ENCODE results near the gene ZNF774.
"Not testable (repeated sequence)": the region's sequence is repeated elsewhere in the genome, so short reads cannot be mapped to it uniquely, and the experiment has no call there.

ZNF774 gene

DNA sequence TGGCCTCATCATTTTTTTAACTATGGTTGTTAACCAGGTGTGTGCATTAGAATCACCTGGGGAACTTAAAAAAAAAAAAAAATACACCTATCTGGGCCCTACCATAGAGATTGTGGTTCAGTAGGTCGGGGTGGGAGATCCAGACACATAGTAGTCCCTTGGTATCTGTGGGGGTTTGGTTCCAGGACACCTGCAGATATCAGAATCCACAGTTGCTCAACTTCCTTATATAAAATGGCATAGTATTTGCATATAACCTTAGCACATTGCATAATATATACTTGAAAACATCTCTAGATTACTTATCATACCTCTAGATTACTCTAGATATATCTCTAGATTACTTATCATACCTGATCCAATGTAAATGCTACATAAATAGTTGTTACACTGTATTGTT, 41.0 kb downstream of the ZNF774 start:
- no peak for DNase-seq

DNA sequence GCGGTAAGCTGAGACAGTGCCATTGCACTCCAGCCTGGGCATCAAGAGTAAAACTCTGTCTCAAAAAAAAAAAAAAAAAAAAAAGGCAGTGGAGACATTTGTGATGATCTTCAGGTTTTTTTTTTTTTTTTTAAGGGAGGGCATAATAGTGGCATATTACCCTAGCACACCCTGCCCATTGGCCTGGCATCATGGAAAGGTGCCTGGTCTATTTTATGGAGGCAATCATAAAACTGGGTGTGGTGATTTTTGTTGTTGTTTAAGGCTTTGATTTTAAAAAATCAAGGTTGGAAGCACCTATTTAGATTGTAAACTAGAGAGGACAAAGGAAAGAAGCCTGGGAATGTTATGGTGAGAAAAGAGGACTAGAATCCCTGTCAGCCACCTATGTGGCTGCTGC, 42.0 kb downstream of the ZNF774 start:
- no peak for DNase-seq

DNA sequence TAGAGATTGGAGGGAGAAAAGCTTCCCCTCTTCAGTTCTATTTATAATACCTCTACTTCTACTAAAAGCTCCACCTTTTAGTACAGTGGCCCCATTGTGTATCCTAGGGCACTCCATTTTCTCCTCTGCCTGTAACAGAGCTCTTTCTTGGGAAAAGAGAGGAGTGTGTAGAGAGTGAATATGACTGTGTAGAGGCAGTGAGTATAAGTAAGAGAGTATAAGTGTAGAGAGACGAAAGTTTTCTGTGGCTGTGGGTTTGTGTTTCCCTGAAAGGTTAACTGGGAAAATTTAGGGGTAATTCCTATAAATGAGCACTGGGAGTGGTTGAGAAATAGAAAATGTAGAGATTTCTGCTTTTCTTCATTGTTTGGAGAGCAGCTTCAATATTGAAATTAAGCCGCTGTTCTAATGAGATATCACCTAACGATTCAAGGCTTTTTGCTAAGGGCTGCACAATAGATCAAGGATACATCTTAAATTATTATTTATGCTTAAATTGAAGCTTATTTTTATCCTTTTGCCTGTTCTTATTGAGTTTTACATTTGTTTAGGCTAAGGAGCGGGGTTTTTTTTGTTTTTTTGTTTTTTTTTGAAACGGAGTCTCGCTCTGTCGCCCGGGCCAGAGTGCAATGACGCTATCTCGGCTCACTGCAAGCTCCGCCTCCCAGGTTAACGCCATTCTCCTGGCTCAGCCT, 42.8 kb downstream of the ZNF774 start:
- DNase-seq: no peak

DNA sequence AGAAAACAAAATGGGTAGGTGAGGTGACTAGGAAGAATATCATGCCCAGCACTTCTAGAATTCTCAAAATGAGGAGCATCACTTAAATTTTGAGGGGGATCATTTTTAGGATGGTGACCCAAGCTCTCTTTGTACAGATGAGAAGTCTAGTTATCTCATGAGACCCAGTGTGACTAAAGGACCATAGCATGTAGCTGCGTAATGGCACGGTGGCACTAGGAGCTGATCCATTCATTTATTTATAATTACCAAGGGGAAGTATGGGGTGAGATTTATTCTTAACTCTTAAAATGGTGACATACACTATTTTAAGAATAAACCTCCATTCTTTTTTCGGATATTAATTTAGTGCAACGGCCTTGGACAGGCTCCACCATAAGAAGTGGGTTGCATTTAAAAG, 44.2 kb downstream of the ZNF774 start:
- no peak for DNase-seq

DNA sequence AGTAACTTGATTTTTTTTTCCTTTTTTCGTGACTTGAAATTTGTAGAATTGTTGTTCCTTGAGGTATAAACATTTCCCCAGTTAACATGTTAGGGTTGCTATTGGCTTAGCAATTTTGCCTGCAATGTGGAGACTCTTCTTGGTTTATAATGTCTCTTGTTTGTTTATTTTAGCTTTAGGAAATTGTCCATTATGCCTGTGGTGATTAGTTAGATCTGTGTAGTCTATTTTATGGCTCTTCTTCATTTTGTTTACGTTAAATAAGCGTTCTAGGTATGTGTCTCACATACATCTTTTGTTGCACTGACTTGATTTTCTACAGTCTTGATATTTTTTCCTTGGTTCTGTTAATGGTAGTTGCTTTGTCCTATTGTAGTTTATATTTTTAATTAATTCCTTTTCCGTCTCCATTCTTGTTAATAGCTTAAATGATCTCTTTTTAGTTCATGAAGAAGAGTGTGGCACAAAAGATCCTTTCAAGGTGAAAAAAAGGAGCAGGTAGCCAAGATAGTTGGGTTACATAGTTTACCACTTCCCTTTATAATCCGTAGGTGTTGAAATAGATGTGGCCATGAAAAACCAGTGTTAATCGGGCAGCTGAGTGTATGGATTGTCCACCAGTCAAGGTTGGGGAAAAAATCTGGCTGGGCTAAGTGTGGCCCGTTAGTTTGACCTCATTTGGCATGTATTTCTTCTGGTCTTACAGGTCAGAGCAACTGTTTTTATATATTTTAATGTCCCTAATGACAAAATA, 48.1 kb downstream of the ZNF774 start:
- no peak for DNase-seq

DNA sequence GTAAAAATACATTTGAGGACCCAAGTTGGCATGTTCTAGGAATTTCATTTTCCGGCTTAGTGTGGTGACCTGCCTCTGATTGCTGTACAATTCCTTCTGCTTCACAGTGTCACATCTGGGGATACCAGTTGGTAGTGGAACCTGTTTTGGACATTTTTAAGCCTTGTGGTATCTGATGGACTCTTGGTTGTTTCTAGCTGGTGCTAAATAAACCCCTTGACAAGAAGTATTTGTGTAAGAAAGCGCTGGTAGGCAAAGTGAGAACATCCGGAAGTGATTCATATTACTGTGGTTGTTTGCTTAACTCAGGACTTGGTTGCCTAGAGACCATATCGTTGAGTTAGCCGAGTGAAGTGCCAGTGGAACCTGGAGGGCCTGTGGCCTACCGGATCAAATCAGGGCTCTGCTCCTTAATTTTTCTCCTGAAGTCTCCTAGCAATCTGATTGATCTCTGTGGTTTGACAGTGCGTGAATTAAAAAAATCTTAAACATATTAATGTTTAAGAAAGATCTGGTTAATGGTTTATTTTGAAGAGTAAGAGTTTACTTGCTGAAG, 48.8 kb downstream of the ZNF774 start:
- DNase-seq: peak; percentile 45 to 62

DNA sequence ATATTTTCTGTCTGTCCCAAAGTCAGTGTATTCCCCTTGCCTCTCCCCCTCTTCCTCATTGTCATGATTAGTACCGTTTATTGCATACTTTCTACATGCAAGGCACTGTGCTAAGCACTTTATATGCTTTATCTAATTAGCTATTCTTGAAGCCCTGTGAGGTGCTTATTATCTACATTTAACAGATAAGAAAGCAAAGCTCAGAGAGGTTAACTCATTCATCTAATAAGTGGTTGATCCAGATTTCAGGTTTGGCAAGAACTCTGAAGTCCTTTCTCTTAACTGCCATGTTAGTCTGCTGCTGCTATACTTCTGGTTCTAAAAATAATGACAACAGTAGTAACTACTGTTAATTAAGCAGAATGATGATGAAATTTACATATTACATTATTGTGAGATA, 49.4 kb downstream of the ZNF774 start:
- no peak for DNase-seq

DNA sequence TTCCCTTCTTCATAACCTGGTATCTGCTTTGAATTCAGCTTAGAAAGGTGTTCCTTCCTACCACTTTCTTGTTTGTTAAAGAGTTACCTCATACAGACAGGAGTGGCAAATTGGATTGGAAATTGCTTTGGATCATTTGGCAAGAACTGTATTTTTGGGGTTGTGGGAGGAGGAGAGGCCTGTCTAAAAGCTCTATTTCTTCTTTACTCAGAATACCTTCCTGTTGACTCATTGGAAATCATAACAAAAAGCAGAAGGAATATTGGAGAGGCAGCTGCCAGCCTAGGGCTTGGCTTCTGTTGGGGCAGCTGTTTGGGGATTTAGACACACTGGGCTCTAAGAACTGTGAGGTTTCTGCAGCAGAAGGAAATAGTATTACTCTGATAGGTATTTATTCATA, 50.1 kb downstream of the ZNF774 start:
- DNase-seq: no peak

DNA sequence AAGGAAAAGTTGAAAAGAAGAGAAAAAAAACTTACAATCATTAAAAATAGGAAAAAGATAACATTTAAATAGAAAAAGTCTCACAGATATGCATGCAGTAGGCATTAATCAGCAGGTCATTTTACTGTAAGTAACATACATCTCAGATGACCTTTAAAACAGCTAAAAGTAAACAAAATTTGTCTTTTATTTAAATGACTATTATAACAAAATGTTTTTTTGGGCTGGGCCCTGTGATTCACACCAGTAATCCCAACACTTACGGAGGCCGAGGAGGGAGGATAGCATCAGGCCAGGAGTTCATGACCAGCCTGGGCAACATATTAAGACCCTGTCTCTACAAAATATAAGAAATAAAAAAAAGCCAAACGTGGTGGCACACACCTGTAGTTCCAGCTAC, 50.7 kb downstream of the ZNF774 start:
- DNase-seq: no peak

DNA sequence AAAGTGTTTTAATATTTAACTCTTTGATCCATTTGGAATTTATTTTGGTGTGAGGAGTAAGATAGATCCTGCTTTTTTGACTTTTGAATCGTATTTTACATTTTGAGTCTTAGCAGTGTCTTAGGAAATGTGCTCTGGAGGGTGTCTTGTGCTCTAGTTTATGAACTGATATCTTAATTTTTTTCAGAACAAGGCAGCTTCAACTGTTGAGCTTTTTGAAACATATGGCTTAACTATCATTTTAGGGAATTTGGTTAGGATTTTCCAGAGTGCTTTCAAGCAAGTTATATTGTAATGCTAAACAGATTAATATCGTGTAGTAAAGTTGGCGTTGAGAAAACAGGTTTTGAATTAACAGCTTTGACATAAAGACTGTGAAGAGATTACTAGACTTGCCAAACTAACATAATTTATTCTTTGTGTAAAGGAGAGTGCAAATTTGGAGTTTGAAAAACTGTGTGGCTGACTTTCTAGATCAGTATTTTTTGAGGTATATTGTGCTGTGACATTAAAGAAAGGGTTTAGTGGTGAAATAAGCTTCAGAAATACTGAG, 53.0 kb downstream of the ZNF774 start:
- DNase-seq: no peak

DNA sequence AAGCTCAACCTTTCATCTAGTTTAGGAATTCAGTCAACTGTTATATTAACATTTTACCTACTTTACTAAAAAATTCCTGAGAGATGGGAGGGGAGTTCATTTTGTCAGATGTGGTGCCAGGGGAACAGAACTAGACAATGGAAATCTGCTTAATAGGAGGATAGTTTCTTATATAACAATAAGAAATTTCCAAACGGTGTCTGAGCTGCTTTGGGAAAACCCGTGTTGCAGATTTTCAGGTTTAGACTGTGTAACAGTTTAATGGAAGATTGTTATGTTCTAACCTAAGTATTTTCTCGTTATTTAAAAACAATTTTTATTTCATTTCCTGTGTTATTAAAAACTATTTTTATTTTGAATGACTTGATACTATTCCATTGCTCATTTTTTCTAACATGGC, 55.3 kb downstream of the ZNF774 start:
- no peak for DNase-seq

DNA sequence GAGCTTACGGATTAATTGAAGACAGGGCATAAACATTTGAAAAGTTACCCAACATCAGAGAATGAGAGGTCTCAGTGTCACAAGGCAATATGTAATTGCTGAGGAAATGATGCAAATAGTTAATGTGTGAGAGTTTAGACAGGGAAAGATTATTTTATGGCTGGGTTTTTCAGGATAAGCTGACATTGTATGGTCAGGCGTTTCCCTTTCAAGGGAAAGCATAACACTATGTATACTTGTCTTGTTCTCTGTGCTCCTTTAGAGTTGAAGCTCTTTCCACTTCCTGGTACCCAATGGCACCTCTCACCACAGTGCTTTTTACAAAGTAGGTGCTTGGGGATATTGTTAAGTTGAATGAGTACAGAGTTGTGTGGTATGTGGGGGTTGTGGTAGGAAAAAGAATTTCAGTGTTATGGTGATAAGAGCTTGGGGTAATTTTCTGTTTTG, 55.8 kb downstream of the ZNF774 start:
- no peak for DNase-seq

DNA sequence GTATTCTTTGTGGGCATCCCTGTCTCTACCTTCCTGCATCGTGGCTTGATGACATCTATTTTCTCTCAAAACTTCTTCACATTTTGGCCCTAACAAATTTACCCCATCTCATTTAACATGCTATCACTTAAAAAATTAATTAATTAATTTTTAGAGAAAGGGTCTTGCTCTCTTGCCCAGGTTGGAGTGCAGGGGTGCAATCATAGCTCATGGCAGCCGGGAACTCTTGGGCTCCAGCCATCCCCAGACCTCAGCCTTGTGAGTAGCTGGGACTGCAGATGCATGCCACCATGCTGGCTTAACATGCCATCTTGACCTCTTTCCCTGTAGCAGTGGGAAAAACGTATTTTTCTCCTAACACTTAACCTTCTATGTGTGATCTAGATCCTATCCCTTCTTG, 56.6 kb downstream of the ZNF774 start:
- DNase-seq: no peak

DNA sequence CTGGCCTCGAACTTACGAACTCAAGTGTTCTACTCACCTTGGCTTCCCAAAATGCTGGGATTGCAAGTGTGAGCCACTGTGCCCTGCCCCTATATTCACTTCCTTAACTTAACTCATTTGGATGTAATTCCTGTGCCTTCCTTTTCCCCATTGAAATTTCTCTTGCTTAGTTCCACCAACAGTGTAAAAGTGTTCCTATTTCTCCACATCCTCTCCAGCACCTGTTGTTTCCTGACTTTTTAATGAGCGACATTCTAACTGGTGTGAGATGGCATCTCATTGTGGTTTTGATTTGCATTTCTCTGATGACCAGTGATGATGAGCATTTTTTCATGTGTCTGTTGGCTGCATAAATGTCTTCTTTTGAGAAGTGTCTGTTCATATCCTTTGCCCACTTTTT, 57.5 kb downstream of the ZNF774 start:
- DNase-seq: not testable (repeated sequence)

DNA sequence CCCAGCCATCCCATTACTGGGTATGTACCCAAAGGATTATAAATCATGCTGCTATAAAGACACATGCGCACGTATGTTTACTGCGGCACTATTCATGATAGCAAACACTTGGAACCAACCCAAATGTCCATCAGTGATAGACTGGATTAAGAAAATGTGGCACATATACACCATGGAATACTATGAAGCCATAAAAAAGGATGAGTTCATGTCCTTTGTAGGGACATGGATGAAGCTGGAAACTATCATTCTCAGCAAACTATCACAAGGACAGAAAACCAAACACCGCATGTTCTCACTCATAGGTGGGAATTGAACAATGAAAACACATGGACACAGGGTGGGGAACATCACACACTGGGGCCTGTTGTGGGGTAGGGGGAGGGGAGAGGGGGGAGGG, 58.2 kb downstream of the ZNF774 start:
- DNase-seq: not testable (repeated sequence)

DNA sequence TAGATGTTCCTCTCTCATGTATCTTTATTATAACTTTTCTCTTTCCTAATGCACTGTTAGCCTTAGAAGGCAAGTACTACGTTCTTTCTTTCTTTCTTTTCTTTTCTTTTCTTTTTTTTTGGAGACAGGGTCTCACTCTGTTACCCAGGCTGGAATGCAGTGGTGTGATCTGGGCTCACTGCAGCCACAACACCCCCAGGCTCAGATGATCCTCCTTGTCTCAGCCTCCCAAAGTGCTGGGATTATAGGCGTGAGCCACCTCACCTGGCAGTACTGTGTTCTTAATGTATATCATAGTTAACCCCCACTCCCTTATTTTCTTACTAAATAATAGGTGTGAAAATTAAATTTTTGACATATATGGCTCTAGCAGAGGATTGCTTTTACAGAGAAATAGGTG, 59.1 kb downstream of the ZNF774 start:
- DNase-seq: no peak
